ENCODE measurements around the gene ATAT1. TPM values are rescaled to one million over a fixed set of nuclear protein-coding genes. Genes with fewer than 3 reads are reported as not detected.

ATAT1 gene
- total and polyA plus RNA-seq, 9 of the 15 experiments (the other 6 are each of a cell fraction or from before 2014, with no cell fraction given), result 0.65 to 5.8 (median 1.6) TPM

- TF ChIP-seq XRCC5 (IDR thresholded peaks at IDR 0.05; ENCODE audit: low read depth, low read length), result no peak
- TF ChIP-seq TRIM25 (IDR thresholded peaks at IDR 0.05; ENCODE audit: borderline replicate concordance), result no peak
- TF ChIP-seq YY1 (IDR thresholded peaks at IDR 0.05; ENCODE audit: borderline replicate concordance in 1 of 3, control insufficient read depth in 1 of 3, extremely low read depth in 1 of 3, insufficient read depth in 3 of 3, insufficient read length in 1 of 3, insufficient replicate concordance in 2 of 3, low read depth in 1 of 3, low read length in 2 of 3), result peak; percentile 33 to 87 (median 77)
- no peak for TF ChIP-seq ARID2 (IDR thresholded peaks at IDR 0.05)
- TF ChIP-seq ZNF609 (CRISPR knock-in tag; IDR thresholded peaks at IDR 0.05; ENCODE audit: borderline replicate concordance), result peak; percentile 83; the same call in 1 of the 2 replicates
- no peak for TF ChIP-seq BCOR (IDR thresholded peaks at IDR 0.05)
- TF ChIP-seq THAP12 (CRISPR knock-in tag; IDR thresholded peaks at IDR 0.05), result peak; percentile 83
- peak; percentile 77; the same call in 1 of the 2 replicates for TF ChIP-seq ZFP91 (CRISPR knock-in tag; IDR thresholded peaks at IDR 0.05)
- TF ChIP-seq NUFIP1 (IDR thresholded peaks at IDR 0.05; ENCODE audit: partially characterized antibody), result no peak
- no peak for TF ChIP-seq ZNF212 (CRISPR knock-in tag; IDR thresholded peaks at IDR 0.05)
- no peak for TF ChIP-seq SNIP1 (IDR thresholded peaks at IDR 0.05; ENCODE audit: low read depth)
- TF ChIP-seq NELFE (IDR thresholded peaks at IDR 0.05; ENCODE audit: insufficient read depth, insufficient read length), result no peak
These were observed 20.8 kb downstream of the ATAT1 start (continued) for GRCh38 chr6:30647242-30648116.

Data from K562 (cell line).